ENCODE results near the gene SMAD6.

SMAD6 gene

GRCh38 chr15:66764072-66764786 is 62.2 kb downstream of the SMAD6 start:
- Histone ChIP-seq H3K36me3 (peaks cover 15% of the 10 kb centered on the region), H3K27me3 (no peaks in the 10 kb centered on the region), H3K4me3 (ENCODE audit: low read depth, low read length) (no peak overlapping the region), H3K9me3 (no peaks in the 10 kb centered on the region), H3K4me1 (peaks cover 44% of the 10 kb centered on the region)
- DNase-seq, result no peak
- no peak for TF ChIP-seq CTCF (IDR thresholded peaks at IDR 0.05; ENCODE audit: low read depth, low read length)

- H3K4me3 ChIP-seq (ENCODE audit: low read depth, low read length), result no peak overlapping the region
- H3K27me3 ChIP-seq, result no peaks in the 10 kb centered on the region
- no peak for TF ChIP-seq CTCF (IDR thresholded peaks at IDR 0.05; ENCODE audit: low read depth, low read length)
- peaks cover 51% of the 10 kb centered on the region for H3K4me1 ChIP-seq
- H3K36me3 ChIP-seq, result peaks cover 14% of the 10 kb centered on the region
- no peaks in the 10 kb centered on the region for H3K9me3 ChIP-seq
- peak; percentile 59 for DNase-seq
Measured at GRCh38 chr15:66765478-66766281, 63.6 kb downstream of the SMAD6 start.

- Histone ChIP-seq H3K36me3 (peaks cover 14% of the 10 kb centered on the region), H3K27me3 (no peaks in the 10 kb centered on the region), H3K9me3 (no peaks in the 10 kb centered on the region), H3K4me3 (ENCODE audit: low read depth, low read length) (no peak overlapping the region), H3K4me1 (peaks cover 60% of the 10 kb centered on the region)
- no peak for DNase-seq
- TF ChIP-seq CTCF (IDR thresholded peaks at IDR 0.05; ENCODE audit: low read depth, low read length), result no peak
Measured at GRCh38 chr15:66766282-66767230, 64.5 kb downstream of the SMAD6 start.

- Histone ChIP-seq H3K4me3 (ENCODE audit: low read depth, low read length) (no peak overlapping the region), H3K4me1 (peaks cover 62% of the 10 kb centered on the region), H3K9me3 (no peaks in the 10 kb centered on the region), H3K27me3 (no peaks in the 10 kb centered on the region), H3K36me3 (peaks cover 14% of the 10 kb centered on the region)
- no peak for DNase-seq
- TF ChIP-seq CTCF (IDR thresholded peaks at IDR 0.05; ENCODE audit: low read depth, low read length), result no peak
Measured at GRCh38 chr15:66767240-66767659, 65.2 kb downstream of the SMAD6 start.

- no peaks in the 10 kb centered on the region for H3K9me3 ChIP-seq
- no peak for TF ChIP-seq CTCF (IDR thresholded peaks at IDR 0.05; ENCODE audit: low read depth, low read length)
- no peaks in the 10 kb centered on the region for H3K27me3 ChIP-seq
- peaks cover 19% of the 10 kb centered on the region for H3K36me3 ChIP-seq
- DNase-seq, result no peak
- H3K4me1 ChIP-seq, result peaks cover 58% of the 10 kb centered on the region
- H3K4me3 ChIP-seq (ENCODE audit: low read depth, low read length), result no peak overlapping the region
Measured at GRCh38 chr15:66768987-66769386, 67.0 kb downstream of the SMAD6 start.

Measured in BE2C (cell line).